ENCODE measurements around the gene CLEC4M. TPM values are rescaled to one million over a fixed set of nuclear protein-coding genes. Genes with fewer than 3 reads are reported as not detected.

The CLEC4M gene
- total RNA-seq, 2 experiments from 2014 or later = not detected

GRCh38 chr19:7740682-7741054, 22.4 kb upstream of the CLEC4M start:
- Histone ChIP-seq H3K4me2 (ENCODE audit: low read length) (no peak overlapping the region), H2AFZ (ENCODE audit: low read length) (no peak overlapping the region; the same call in 1 of the 2 replicates), H3K36me3 (ENCODE audit: insufficient read depth, low read length) (no peaks in the 10 kb centered on the region), H4K20me1 (ENCODE audit: insufficient read depth, low read length) (no peaks in the 10 kb centered on the region), H3K79me2 (ENCODE audit: insufficient read depth, low read depth, low read length) (no peaks in the 10 kb centered on the region), H3K27ac (ENCODE audit: low read depth, low read length, poor library complexity, severe bottlenecking) (no peak overlapping the region), H3K9me2 (ENCODE audit: insufficient read depth, low read length) (no peaks in the 10 kb centered on the region), H3K4me1 (ENCODE audit: insufficient read depth, low read length, poor library complexity, severe bottlenecking) (peaks cover 12% of the 10 kb centered on the region), H3K4me3 (ENCODE audit: low read depth, low read length, poor library complexity, severe bottlenecking) (no peak overlapping the region), H3K9me3 (ENCODE audit: low read length) (no peaks in the 10 kb centered on the region)
- TF ChIP-seq CTCF (conservative IDR thresholded peaks at IDR 0.05; ENCODE audit: low read length) (no peak), EZH2phosphoT487 (IDR thresholded peaks at IDR 0.05; ENCODE audit: borderline replicate concordance, low read depth, low read length) (no peak)
- DNase-seq (ENCODE audit: low spot score) = no peak
- ChIA-PET CTCF (ENCODE audit: unreplicated experiment) (no interaction called here), POLR2A (no interaction called here)
- BruUV-seq (replicated peaks) = no TSS peak
- intact Hi-C loops (cut with micrococcal nuclease; ENCODE audit: unreplicated experiment) = no loop called here

GRCh38 chr19:7742575-7742974, 20.5 kb upstream of the CLEC4M start:
- TF ChIP-seq EZH2phosphoT487 (IDR thresholded peaks at IDR 0.05; ENCODE audit: borderline replicate concordance, low read depth, low read length) (no peak), CTCF (conservative IDR thresholded peaks at IDR 0.05; ENCODE audit: low read length) (no peak)
- H3K9me2 ChIP-seq (ENCODE audit: insufficient read depth, low read length) = no peaks in the 10 kb centered on the region
- H3K79me2 ChIP-seq (ENCODE audit: insufficient read depth, low read depth, low read length) = no peaks in the 10 kb centered on the region
- H3K4me2 ChIP-seq (ENCODE audit: low read length) = no peak overlapping the region
- BruUV-seq (replicated peaks) = no TSS peak
- no peak overlapping the region for H3K4me3 ChIP-seq (ENCODE audit: low read depth, low read length, poor library complexity, severe bottlenecking)
- no peaks in the 10 kb centered on the region for H3K9me3 ChIP-seq (ENCODE audit: low read length)
- intact Hi-C loops (cut with micrococcal nuclease; ENCODE audit: unreplicated experiment) = no loop called here
- H3K27ac ChIP-seq (ENCODE audit: low read depth, low read length, poor library complexity, severe bottlenecking) = no peak overlapping the region
- no peak for DNase-seq (ENCODE audit: low spot score)
- ChIA-PET CTCF (ENCODE audit: unreplicated experiment) (no interaction called here), POLR2A (interaction anchor here (0.6 kb wide), 1 partner anchor 25 kb away, joined by 3 read pairs; no protein-coding TSS in a partner anchor)
- no peaks in the 10 kb centered on the region for H4K20me1 ChIP-seq (ENCODE audit: insufficient read depth, low read length)
- H2AFZ ChIP-seq (ENCODE audit: low read length) = no peak overlapping the region
- peaks cover 12% of the 10 kb centered on the region for H3K4me1 ChIP-seq (ENCODE audit: insufficient read depth, low read length, poor library complexity, severe bottlenecking)
- no peaks in the 10 kb centered on the region for H3K36me3 ChIP-seq (ENCODE audit: insufficient read depth, low read length)

GRCh38 chr19:7742991-7743390, 20.1 kb upstream of the CLEC4M start:
- POLR2A ChIA-PET = interaction anchor here (0.7 kb wide), 1 partner anchor 815 kb away, joined by 3 read pairs; no protein-coding TSS in a partner anchor
- no peak for DNase-seq (ENCODE audit: low spot score)
- Histone ChIP-seq H3K27ac (ENCODE audit: low read depth, low read length, poor library complexity, severe bottlenecking) (no peak overlapping the region), H3K36me3 (ENCODE audit: insufficient read depth, low read length) (no peaks in the 10 kb centered on the region), H3K9me3 (ENCODE audit: low read length) (no peaks in the 10 kb centered on the region), H3K4me3 (ENCODE audit: low read depth, low read length, poor library complexity, severe bottlenecking) (no peak overlapping the region), H2AFZ (ENCODE audit: low read length) (no peak overlapping the region), H3K4me1 (ENCODE audit: insufficient read depth, low read length, poor library complexity, severe bottlenecking) (peaks cover 12% of the 10 kb centered on the region), H3K4me2 (ENCODE audit: low read length) (no peak overlapping the region), H3K79me2 (ENCODE audit: insufficient read depth, low read depth, low read length) (no peaks in the 10 kb centered on the region), H4K20me1 (ENCODE audit: insufficient read depth, low read length) (no peaks in the 10 kb centered on the region), H3K9me2 (ENCODE audit: insufficient read depth, low read length) (no peaks in the 10 kb centered on the region)
- BruUV-seq (replicated peaks) = no TSS peak
- CTCF ChIA-PET (ENCODE audit: unreplicated experiment) = no interaction called here
- intact Hi-C loops (cut with micrococcal nuclease; ENCODE audit: unreplicated experiment) = no loop called here
- TF ChIP-seq CTCF (conservative IDR thresholded peaks at IDR 0.05; ENCODE audit: low read length) = no peak
- no peak for TF ChIP-seq EZH2phosphoT487 (IDR thresholded peaks at IDR 0.05; ENCODE audit: borderline replicate concordance, low read depth, low read length)

Measured in OCI-LY7 (cell line).